ENCODE measurements around the gene SDHA.
A peak's percentile ranks its signal among the peaks of the same experiment; 100 is the strongest.
"Not testable (repeated sequence)": the region's sequence is repeated elsewhere in the genome, so short reads cannot be mapped to it uniquely, and the experiment has no call there.

The SDHA gene

GRCh38 chr5:197031-197430 lies 21.1 kb upstream of the SDHA start:
- DNase-seq (ENCODE audit: low spot score), result not testable (repeated sequence)

GRCh38 chr5:197892-198489 lies 20.1 kb upstream of the SDHA start:
- no peak for DNase-seq (ENCODE audit: low spot score)

DNA sequence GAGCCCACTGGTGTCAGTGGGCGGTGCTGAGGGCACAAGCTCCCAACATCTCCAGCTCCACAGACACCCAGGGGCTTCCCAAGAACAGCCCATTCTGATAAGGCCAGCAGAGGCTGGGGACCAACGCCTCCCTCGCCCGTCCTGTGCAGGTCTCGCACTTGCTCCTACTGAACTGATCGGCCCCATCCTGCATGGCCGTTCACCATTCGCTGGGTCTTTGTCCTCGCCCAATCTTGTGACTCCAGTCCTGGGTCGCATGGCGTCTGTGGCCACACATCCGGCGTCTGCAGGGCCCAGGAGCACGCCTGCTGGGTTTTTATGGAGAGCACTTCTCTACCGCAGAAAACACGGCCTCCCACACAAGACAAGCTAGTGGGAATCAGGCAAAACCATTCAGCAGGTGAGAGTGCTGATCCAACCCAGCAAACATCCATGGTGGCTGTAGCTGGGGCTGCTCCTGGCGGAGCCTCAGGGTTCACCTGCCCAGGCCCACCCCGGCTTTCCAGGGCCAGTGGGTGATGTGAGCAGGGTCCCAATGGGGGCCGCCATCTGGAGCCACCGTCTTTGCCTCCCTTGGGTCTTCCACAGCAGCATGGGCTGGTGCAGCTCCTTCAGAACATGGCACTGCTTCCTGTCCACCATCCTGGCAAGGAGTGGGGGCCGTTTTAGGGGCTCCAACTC lies 19.5 kb upstream of the SDHA start:
- DNase-seq (ENCODE audit: low spot score), result no peak

DNA sequence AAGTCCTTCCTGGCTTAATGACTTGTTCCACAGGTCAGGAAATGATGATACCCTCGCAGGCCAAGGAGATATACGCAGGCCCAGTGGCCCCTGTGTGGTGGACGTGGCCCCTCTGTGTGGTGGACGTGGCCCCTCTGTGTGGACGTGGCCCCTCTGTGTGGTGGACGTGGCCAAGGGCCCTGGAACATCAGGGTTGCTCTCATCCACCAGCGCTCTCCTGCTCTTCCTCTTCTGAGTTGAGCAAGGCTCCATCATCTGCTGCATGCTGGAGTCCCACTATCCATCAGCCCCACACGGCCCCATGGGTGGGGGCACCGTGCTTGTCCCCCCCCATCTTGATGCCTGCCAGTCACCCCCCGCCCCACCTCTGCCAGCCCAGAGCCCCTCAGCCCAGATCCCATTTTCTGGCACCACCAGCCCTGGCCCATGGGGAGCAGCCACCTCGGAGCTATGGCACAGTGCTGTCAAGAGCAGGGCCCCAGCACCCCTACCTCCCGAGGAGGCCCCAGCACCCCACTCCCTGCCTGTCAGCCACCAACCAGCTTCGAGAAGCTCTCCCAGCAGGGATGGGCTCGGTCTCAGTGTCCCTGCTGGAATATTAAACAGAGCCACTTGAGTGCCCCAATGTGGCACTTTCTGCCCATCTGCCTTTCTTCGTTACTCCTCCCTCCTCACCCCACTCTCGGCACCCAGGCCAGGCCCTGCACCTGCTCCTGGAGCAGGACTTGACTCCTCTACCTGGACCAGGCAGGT lies 18.7 kb upstream of the SDHA start:
- DNase-seq (ENCODE audit: low spot score), result no peak

GRCh38 chr5:199950-200645 lies 18.0 kb upstream of the SDHA start:
- DNase-seq (ENCODE audit: low spot score), result no peak

DNA sequence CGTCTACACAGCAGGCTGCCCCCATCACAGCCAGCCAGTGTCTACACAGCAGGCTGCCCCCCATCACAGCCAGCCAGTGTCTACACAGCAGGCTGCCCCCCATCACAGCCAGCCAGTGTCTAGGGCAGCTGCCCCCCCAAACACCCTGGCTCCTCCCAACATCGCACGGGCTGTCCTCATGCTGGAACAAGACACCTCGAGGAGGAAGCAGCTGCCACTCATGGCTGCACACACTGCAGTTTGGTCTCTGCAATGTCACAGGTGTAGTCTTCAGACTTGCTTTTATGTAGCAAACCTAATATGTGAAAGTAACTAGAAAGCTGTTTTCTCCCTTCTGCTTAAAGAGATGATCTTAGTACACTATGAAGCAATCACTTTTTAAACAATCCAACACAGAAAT lies 17.1 kb upstream of the SDHA start:
- no peak for DNase-seq (ENCODE audit: low spot score)

DNA sequence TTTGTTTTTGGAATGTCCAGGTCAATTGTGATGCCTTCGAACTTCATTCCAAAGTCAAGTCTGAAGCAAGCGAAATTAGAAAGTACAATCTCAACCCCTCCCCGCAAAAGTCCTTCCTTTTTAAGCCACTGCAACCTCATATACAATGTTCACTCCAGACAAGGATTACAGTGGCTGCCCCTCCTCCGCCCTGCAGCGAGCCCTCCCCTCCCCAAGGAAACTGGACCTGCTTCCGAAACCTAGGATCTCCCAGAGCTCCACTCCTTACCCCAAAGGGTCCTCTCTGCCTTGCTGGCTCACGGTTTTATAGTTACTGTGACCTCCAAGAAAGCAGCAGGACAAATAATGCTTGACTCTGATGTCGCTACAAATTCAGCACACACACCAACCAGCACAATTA lies 16.4 kb upstream of the SDHA start:
- DNase-seq (ENCODE audit: low spot score), result no peak

GRCh38 chr5:203246-203930 lies 14.7 kb upstream of the SDHA start:
- DNase-seq (ENCODE audit: low spot score), result no peak

DNA sequence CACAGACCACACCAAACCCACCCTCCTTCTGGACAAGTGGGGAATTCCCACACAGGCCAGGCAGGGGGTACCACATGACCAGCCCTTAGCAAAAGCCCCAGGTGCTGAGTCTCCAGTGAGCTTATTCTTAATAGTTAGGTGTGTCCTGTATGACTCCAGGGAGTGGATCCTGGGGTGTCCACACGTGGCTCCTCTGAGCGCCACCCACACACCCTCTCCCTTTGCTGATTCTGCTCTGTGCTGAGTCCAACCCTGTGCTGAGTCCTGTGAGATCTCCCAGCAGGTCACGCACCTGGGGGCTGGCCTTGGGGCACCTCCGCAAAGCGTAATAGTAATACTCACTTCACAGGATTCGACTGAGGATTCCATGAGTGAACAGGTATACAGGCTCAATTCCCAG lies 14.1 kb upstream of the SDHA start:
- DNase-seq (ENCODE audit: low spot score), result no peak

DNA sequence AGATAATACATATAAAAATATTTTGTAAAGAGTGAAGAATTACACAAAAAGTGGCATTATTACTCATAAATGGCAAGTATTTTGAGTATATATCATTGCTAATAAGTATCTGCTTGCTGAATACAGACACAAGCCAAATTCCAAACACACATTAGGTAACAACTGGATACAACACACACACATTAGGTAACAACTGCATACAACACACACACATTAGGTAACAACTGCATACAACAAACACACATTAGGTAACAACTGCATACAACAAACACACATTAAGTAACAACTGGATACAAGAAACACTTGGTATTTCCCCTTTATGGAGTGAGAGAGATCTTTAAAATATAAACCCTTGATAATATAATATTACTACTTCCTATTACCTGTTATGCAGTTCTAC lies 13.7 kb upstream of the SDHA start:
- DNase-seq (ENCODE audit: low spot score), result no peak

DNA sequence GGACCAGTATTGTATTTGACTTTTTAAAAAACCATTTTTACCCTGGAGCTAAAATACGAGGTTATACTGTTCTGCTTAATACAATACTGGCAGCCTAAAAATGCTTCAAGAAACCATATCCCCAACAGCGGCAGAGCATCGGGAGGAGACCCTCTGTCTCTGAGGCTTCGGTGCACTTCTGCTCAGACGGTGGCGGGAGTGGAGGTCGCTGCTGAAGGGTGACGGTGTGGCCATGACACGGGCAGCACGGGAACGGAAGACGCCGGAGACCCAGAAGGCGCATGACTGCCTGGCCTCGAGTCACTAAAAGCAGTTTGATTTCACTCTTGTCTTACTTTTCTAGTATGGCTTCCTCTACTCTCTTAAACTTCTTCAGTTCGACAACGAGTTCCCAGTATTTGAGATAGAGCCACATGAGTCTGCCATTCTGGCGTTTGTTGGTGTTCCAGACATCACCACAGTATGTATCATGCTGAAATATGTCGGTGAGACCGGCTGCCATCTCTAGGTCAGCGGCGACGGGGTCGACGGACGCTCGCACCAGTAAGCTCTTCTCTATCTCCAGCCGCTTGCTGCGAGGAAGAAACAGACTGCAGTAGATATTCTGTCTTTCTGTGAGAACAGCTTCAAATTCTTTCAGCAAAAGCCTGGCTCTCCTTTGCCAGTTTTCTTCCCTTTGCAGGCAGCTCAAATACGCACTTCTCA lies 13.0 kb upstream of the SDHA start:
- DNase-seq (ENCODE audit: low spot score), result no peak

GRCh38 chr5:206406-206805 lies 11.7 kb upstream of the SDHA start:
- no peak for DNase-seq (ENCODE audit: low spot score)

GRCh38 chr5:206927-207536 lies 11.1 kb upstream of the SDHA start:
- DNase-seq (ENCODE audit: low spot score), result no peak

GRCh38 chr5:207599-207998 lies 10.5 kb upstream of the SDHA start:
- DNase-seq (ENCODE audit: low spot score), result no peak

GRCh38 chr5:208449-209114 lies 9.5 kb upstream of the SDHA start:
- no peak for DNase-seq (ENCODE audit: low spot score)

GRCh38 chr5:213803-214395 lies 4.2 kb upstream of the SDHA start:
- no peak for DNase-seq (ENCODE audit: low spot score)

GRCh38 chr5:215256-215655 lies 2.9 kb upstream of the SDHA start:
- not testable (repeated sequence) for DNase-seq (ENCODE audit: low spot score)

- DNase-seq (ENCODE audit: low spot score), result not testable (repeated sequence)
These were observed 2.0 kb upstream of the SDHA start for GRCh38 chr5:216076-216475.

DNA sequence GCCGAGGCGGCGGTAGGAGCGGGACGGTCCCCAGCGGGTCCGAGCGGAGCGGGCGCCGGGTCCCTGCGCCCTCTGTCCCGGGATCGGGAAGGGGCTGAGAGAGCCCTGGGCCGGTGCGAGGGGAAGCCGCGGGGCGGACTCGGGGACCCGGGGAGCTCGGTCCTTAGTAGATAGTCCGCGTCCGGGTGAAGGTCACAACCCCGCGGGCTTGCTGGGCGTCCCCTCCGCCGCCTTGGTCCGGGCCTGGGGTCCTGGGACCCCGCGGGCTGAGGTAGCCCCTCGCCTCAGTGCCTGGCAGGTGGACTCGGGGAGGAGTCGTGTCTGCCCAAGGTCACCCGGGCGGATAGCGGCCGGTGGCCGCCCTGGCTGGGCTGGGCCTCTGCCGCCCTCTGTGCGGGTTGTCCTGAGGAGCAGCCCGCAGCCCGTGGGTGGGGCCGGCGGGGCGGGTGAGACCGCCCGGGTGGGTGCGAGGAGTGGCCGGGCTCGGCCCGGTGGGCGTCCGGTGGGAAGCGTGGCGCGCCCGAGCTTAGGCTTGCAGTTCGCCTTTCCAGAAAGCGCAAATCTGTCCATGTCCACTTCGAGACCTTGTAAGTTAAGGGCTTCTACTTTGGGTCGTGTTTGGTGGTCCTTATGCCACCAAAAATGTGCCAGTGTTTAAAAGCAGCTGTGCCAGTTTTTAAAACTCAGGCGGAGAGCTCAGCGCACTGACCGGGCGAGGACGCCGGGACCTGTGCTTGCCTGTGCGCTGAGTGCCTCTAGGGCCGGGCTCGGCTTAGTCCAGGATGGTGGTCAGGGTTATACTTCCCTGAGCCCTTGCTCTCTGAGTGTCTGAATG lies 554 bp downstream of the SDHA start:
- peak; percentile 32 for DNase-seq (ENCODE audit: low spot score)

All from SK-N-DZ (cell line).